MM.1S (cell line): ENCODE measurements around the gene AXIN2.

Experiments
- DNase-seq: peaks from one replicate; pipeline ENCODE4 v3.0.0-alpha.2; 2015
- H2AFZ ChIP-seq: fragments of 300-600 bp; sonication (generic); 2 replicates; pipeline ENCODE4 v1.6.0; 2016; ENCODE audit warnings: antibody characterized with exemption, low read length
- H3F3A ChIP-seq: fragments of 300-600 bp; sonication (generic); 2 replicates; pipeline ENCODE4 v1.6.1; 2016; ENCODE audit warnings: mild to moderate bottlenecking, antibody characterized with exemption, low read length, moderate library complexity, mixed read lengths; ENCODE audit not compliant: insufficient read depth
- H3K27ac ChIP-seq: fragments of 300-600 bp; sonication (generic); 2 replicates; pipeline ENCODE4 v1.5.1; 2016; ENCODE audit warnings: mild to moderate bottlenecking, low read length
- H3K27me3 ChIP-seq: fragments of 300-600 bp; sonication (generic); replicated peaks from 2 replicates; pipeline ENCODE4 v1.6.0; 2016; ENCODE audit warnings: low read length; ENCODE audit not compliant: insufficient read depth
- H3K36me3 ChIP-seq: fragments of 300-600 bp; sonication (generic); replicated peaks from 2 replicates; pipeline ENCODE4 v1.6.1; 2016; ENCODE audit warnings: mild to moderate bottlenecking, low read length, mixed read lengths; ENCODE audit not compliant: insufficient read depth
- H3K4me1 ChIP-seq: fragments of 300-600 bp; sonication (generic); 2 replicates; pipeline ENCODE4 v1.6.1; 2016; ENCODE audit warnings: low read length, mixed read lengths
- H3K4me2 ChIP-seq: fragments of 300-600 bp; sonication (generic); 2 replicates; pipeline ENCODE4 v1.6.0; 2016; ENCODE audit warnings: low read depth, low read length
- H3K4me3 ChIP-seq: fragments of 300-600 bp; sonication (generic); 2 replicates; pipeline ENCODE4 v1.5.1; 2016; ENCODE audit warnings: low read length, mixed read lengths
- H3K79me2 ChIP-seq: fragments of 300-600 bp; sonication (generic); 2 replicates; pipeline ENCODE4 v1.6.1; 2016; ENCODE audit warnings: mixed run types, low read length, mixed read lengths
- H3K9ac ChIP-seq: fragments of 300-600 bp; sonication (generic); 2 replicates; pipeline ENCODE4 v1.6.1; 2016; ENCODE audit warnings: low read length, mixed read lengths
- H3K9me2 ChIP-seq: fragments of 300-600 bp; sonication (generic); replicated peaks from 2 replicates; pipeline ENCODE4 v1.6.1; 2016; ENCODE audit warnings: mild to moderate bottlenecking, low read length, mixed read lengths; ENCODE audit not compliant: insufficient read depth
- H3K9me3 ChIP-seq: fragments of 300-600 bp; sonication (generic); replicated peaks from 2 replicates; pipeline ENCODE4 v1.6.1; 2016; ENCODE audit warnings: mild to moderate bottlenecking, low read length, mixed read lengths; ENCODE audit not compliant: insufficient read depth
- H4K20me1 ChIP-seq: fragments of 300-600 bp; sonication (generic); 2 replicates; pipeline ENCODE4 v1.6.1; 2016; ENCODE audit warnings: mild to moderate bottlenecking, low read length, moderate library complexity, mixed read lengths; ENCODE audit not compliant: insufficient read depth
- EZH2 ChIP-seq: fragments of 300-600 bp; sonication (generic); optimal IDR thresholded peaks from 2 replicates; pipeline ENCODE3; 2017; ENCODE audit warnings: low read depth, mild to moderate bottlenecking, antibody characterized with exemption, low read length, mixed read lengths
- EZH2phosphoT487 ChIP-seq: fragments of 300-600 bp; sonication (generic); IDR thresholded peaks from 2 replicates; pipeline ENCODE4 v1.6.1; 2018; ENCODE audit warnings: antibody characterized with exemption, low read length
- TF ChIP-seq, protein P1 (sequence below): fragments of 300-600 bp; sonication (generic); IDR thresholded peaks from 2 replicates; pipeline ENCODE4 v1.5.1; 2016; ENCODE audit warnings: antibody characterized with exemption, low read length, mixed read lengths

Gene AXIN2

DNA sequence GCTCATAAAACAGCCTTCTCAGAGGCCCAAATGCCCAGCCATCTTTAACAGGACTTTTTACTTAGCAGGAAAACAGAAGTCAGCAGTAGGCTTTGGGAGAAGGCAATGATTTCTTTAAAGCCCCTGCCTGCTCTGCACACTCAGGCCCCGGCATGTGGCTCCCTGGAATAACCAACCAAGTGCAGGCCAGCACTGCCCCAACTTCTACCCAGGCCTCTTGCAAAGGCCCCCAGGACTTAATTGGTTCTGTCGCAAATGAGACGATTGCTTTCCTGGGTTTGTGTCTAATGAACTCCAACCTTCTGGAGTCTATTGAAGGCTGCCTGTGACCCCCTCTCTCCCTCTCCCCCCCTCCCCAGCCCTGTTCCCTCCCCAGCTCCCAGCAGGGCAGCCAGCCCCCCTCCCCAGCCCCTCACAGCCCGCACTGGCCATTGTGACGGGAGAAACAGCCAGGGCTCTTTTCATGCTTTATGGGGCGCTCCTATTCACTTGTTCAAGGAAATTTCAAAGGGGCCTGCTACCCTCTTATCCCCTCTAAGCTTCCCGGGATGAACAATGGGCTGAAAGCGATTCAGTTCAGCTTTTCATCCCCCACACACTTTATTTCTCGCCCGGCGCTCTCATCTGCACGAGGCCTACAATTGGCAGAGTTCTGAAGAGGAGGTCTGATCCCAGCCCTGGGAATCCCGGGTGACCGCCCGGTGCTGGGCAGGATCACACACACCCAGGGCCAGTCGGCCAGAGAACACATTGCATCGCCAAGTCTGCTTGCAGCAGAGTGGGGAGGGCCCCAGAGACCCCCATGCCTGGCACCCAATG is 15.5 kb downstream of the AXIN2 start:
- Histone ChIP-seq H3K4me2 (no peak overlapping the region), H3K9me2 (no peaks in the 10 kb centered on the region), H3K27me3 (no peaks in the 10 kb centered on the region), H2AFZ (no peak overlapping the region), H3K9me3 (no peaks in the 10 kb centered on the region), H4K20me1 (no peaks in the 10 kb centered on the region), H3K79me2 (peaks cover 79% of the 10 kb centered on the region), H3F3A (no peaks in the 10 kb centered on the region), H3K36me3 (no peaks in the 10 kb centered on the region), H3K4me1 (no peaks in the 10 kb centered on the region), H3K27ac (no peak overlapping the region), H3K9ac (no peak overlapping the region), H3K4me3 (no peak overlapping the region)
- DNase-seq, result no peak
- TF ChIP-seq EZH2 (no peak), EZH2phosphoT487 (no peak)
- TF ChIP-seq, protein P1, sequence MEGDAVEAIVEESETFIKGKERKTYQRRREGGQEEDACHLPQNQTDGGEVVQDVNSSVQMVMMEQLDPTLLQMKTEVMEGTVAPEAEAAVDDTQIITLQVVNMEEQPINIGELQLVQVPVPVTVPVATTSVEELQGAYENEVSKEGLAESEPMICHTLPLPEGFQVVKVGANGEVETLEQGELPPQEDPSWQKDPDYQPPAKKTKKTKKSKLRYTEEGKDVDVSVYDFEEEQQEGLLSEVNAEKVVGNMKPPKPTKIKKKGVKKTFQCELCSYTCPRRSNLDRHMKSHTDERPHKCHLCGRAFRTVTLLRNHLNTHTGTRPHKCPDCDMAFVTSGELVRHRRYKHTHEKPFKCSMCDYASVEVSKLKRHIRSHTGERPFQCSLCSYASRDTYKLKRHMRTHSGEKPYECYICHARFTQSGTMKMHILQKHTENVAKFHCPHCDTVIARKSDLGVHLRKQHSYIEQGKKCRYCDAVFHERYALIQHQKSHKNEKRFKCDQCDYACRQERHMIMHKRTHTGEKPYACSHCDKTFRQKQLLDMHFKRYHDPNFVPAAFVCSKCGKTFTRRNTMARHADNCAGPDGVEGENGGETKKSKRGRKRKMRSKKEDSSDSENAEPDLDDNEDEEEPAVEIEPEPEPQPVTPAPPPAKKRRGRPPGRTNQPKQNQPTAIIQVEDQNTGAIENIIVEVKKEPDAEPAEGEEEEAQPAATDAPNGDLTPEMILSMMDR, result no peak

DNA sequence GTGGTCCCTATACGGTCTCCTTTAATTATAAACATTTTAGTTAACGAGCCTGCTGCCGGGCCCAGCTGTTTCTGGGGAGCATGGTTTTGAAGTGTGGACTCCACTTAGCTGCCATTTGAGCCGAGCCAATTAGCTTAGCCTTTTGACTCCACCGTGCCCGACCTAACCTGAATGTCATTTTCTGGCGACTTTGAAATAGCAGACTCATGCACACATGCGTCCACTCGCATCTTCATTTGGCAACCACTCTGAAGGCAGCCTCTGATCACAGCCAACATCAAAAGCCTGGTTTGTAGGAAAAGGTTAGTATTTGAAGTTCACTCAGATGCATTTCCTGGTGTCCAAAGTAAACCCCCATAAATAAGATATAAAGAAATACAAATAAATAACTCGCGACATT is 16.8 kb downstream of the AXIN2 start:
- Histone ChIP-seq H3K4me3 (no peak overlapping the region), H3K79me2 (peaks cover 67% of the 10 kb centered on the region), H3K27me3 (no peaks in the 10 kb centered on the region), H3K4me2 (no peak overlapping the region), H3K9ac (no peak overlapping the region), H2AFZ (no peak overlapping the region), H3K9me2 (no peaks in the 10 kb centered on the region), H3K9me3 (no peaks in the 10 kb centered on the region), H3K4me1 (no peaks in the 10 kb centered on the region), H3K27ac (no peak overlapping the region), H3K36me3 (no peaks in the 10 kb centered on the region), H3F3A (no peaks in the 10 kb centered on the region), H4K20me1 (no peaks in the 10 kb centered on the region)
- TF ChIP-seq, protein P1, result no peak
- DNase-seq, result no peak

DNA sequence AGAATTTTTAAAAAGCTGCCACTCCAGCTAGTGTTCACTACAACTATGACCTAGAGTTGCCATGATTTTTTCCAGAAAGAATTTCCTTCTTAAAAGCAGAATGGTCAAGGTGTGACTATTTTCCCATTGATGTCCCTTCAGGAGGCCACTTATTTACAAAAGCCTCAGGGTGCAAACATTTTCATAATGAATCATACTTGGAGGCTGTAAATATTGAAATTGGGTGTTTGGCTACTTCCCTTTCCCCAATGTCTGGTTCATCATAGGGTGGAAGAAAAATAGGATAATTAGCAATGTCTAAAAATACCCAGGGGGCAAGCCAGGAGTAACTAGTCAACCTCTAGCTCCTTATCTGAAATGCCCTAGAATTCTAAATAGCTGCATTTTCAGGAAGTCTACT is 18.8 kb downstream of the AXIN2 start:
- H3K9ac ChIP-seq, result no peak overlapping the region
- no peaks in the 10 kb centered on the region for H3K9me3 ChIP-seq
- no peak overlapping the region for H2AFZ ChIP-seq
- no peaks in the 10 kb centered on the region for H3K27me3 ChIP-seq
- H3K4me2 ChIP-seq, result no peak overlapping the region
- no peak for DNase-seq
- no peaks in the 10 kb centered on the region for H3K9me2 ChIP-seq
- peaks cover 46% of the 10 kb centered on the region for H3K79me2 ChIP-seq
- H3K4me3 ChIP-seq, result no peak overlapping the region
- H3K4me1 ChIP-seq, result no peaks in the 10 kb centered on the region
- no peak overlapping the region for H3K27ac ChIP-seq
- H3F3A ChIP-seq, result no peaks in the 10 kb centered on the region
- no peaks in the 10 kb centered on the region; the same call in 1 of the 2 replicates for H3K36me3 ChIP-seq
- TF ChIP-seq EZH2phosphoT487 (no peak), EZH2 (no peak)
- TF ChIP-seq, protein P1, result no peak
- no peaks in the 10 kb centered on the region for H4K20me1 ChIP-seq
